GM19468 (cell line): ENCODE data around the gene BRI3.

Experiments
- ATAC-seq: cut with Tn5 transposase; IDR thresholded peaks from one replicate; pipeline ENCODE4 v1.9.1; 2021; ENCODE audit warnings: mild to moderate bottlenecking, moderate library complexity, moderate number of reproducible peaks; ENCODE audit not compliant: unreplicated experiment; ENCODE audit errors: extremely low read depth

Gene BRI3

GRCh38 chr7:98285157-98286092 is 3.9 kb downstream of the BRI3 start:
- no peak for ATAC-seq

GRCh38 chr7:98286093-98286539 is 4.6 kb downstream of the BRI3 start:
- ATAC-seq = no peak

- no peak for ATAC-seq
Measured at GRCh38 chr7:98286701-98287485, 5.4 kb downstream of the BRI3 start.

GRCh38 chr7:98287486-98287959 is 6.0 kb downstream of the BRI3 start:
- ATAC-seq = no peak

GRCh38 chr7:98288064-98288823 is 6.8 kb downstream of the BRI3 start:
- ATAC-seq = no peak

- no peak for ATAC-seq
Measured at GRCh38 chr7:98289333-98289875, 7.9 kb downstream of the BRI3 start.

GRCh38 chr7:98291717-98292116 is 10.2 kb downstream of the BRI3 start:
- ATAC-seq = no peak

- no peak for ATAC-seq
Measured at GRCh38 chr7:98293265-98293664, 11.8 kb downstream of the BRI3 start.

GRCh38 chr7:98293746-98294145 is 12.3 kb downstream of the BRI3 start:
- no peak for ATAC-seq

GRCh38 chr7:98294326-98294725 is 12.8 kb downstream of the BRI3 start:
- no peak for ATAC-seq

GRCh38 chr7:98294798-98295382 is 13.4 kb downstream of the BRI3 start:
- peak; percentile 26 for ATAC-seq

GRCh38 chr7:98295467-98296192 is 14.1 kb downstream of the BRI3 start:
- ATAC-seq = no peak

- no peak for ATAC-seq
Measured at GRCh38 chr7:98296833-98297232, 15.3 kb downstream of the BRI3 start.

GRCh38 chr7:98297626-98298286 is 16.3 kb downstream of the BRI3 start:
- no peak for ATAC-seq

- no peak for ATAC-seq
Measured at GRCh38 chr7:98300595-98301372, 19.3 kb downstream of the BRI3 start.

GRCh38 chr7:98301693-98302470 is 20.4 kb downstream of the BRI3 start:
- no peak for ATAC-seq
